ENCODE measurements around the gene TUBAL3. TPM values are rescaled to one million over a fixed set of nuclear protein-coding genes. Genes with fewer than 3 reads are reported as not detected.

TUBAL3 gene
- not detected for polyA plus RNA-seq (2013, experiment 1 of 4)
- polyA plus RNA-seq (2013, experiment 2 of 4) = not detected
- polyA plus RNA-seq (2013, experiment 3 of 4) = not detected
- not detected for polyA plus RNA-seq (2013, experiment 4 of 4)

DNA sequence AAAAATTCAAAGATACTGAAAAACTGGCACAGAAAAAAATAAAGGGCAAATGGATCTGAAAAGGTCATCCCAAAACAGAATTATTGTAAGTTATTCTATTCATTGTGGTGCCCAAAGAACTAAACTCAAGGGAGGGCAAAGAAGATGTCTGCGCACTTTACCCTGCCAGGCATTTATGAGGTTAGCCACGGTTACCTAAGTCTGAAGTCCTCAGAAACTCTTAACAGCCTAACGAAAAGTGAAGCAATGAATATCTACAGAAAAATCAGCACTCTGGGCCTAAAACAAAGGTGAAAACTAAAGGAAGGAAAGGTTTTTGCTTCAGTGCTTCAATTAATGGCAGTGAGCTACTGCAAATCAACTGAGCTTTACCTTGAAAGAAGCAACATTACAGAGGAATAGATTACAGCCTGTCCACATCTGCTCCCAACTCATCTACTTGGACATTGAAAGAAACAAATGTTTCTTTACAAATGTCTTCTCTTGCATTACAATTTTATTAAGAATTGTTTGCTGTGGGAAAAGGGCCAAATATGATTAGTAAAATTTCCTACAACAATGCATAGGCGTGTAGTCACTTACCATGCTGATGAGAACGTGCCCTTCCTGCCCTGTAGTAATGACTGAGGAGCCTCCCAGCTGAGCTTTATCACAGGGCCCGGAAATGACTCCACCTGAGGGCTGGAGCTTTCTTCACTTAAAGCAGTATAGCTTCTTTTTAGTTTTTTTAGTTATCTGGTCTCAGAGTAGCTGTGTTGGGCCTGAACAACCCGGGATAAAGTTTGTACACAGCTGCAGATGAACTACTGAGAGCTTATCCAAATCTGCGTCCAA lies at the start of gene TUBAL3:
Gene TUBAL3, minus strand, starts transcription at position 621 of the 834 bp plus-strand sequence. Its CDS starts 36 bp downstream, at position 585.
- no peak within 1 kb of the TSS for H3K27ac ChIP-seq (ENCODE audit: insufficient read depth, low read depth, low read length, poor library complexity, severe bottlenecking)
- no peaks in the 10 kb centered on the region for H3K36me3 ChIP-seq (ENCODE audit: control insufficient read depth, insufficient read depth, low read length)
- H3K27me3 ChIP-seq (ENCODE audit: control insufficient read depth, insufficient read depth, low read length, poor library complexity, severe bottlenecking) = no peaks in the 10 kb centered on the region
- H3K4me3 ChIP-seq (ENCODE audit: insufficient read depth, low read depth, low read length) = no peak within 1 kb of the TSS
- WGBS, 2 experiments = 87 to 88% methylated on average over 8 of the region's 8 CpGs
- H3K4me1 ChIP-seq (ENCODE audit: control insufficient read depth, insufficient read depth, low read length) = no peaks in the 10 kb centered on the region
- no peaks in the 10 kb centered on the region for H3K9me3 ChIP-seq (ENCODE audit: control insufficient read depth, low read length)

DNA sequence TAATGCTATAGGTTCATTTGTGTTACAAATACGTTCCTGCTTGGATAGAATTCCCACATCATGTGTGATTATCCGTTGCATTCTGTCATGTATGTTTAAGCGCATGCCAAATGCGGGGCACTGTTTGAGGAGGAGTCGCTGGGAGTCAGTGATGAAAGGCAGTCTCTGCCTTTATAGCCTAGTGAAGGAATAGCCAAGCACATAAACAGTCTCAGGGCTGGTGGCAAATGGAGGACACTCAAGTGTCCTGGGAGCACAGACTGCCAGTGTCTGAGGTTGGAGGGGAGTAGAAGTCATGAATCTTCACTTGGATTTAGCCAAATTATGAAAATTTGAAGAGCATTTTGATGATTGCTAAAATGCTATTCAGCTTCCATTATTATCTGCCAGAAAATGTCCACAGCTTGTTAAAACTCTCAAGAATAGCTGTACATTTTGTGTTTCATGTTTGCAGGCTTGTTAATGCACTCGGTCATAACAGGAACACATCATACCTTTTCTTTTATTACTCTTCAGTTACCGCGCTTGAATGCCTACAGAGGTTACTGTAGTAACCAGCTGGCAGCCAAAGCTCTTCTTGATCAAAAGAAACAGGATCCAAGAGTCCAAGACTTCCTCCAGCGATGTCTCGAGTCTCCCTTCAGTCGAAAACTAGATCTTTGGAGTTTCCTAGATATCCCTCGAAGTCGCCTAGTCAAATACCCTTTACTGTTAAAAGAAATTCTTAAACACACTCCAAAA lies 49.3 kb upstream of the TUBAL3 start:
- Histone ChIP-seq H3K27me3 (ENCODE audit: control insufficient read depth, insufficient read depth, low read length, poor library complexity, severe bottlenecking) (no peaks in the 10 kb centered on the region), H3K4me3 (ENCODE audit: insufficient read depth, low read depth, low read length) (no peak overlapping the region), H3K27ac (ENCODE audit: insufficient read depth, low read depth, low read length, poor library complexity, severe bottlenecking) (no peak overlapping the region), H3K36me3 (ENCODE audit: control insufficient read depth, insufficient read depth, low read length) (peaks cover 58% of the 10 kb centered on the region), H3K4me1 (ENCODE audit: control insufficient read depth, insufficient read depth, low read length) (peaks cover 4% of the 10 kb centered on the region), H3K9me3 (ENCODE audit: control insufficient read depth, low read length) (no peaks in the 10 kb centered on the region)
- WGBS, 2 experiments = 91 to 93% methylated on average over 13 of the region's 13 CpGs

DNA sequence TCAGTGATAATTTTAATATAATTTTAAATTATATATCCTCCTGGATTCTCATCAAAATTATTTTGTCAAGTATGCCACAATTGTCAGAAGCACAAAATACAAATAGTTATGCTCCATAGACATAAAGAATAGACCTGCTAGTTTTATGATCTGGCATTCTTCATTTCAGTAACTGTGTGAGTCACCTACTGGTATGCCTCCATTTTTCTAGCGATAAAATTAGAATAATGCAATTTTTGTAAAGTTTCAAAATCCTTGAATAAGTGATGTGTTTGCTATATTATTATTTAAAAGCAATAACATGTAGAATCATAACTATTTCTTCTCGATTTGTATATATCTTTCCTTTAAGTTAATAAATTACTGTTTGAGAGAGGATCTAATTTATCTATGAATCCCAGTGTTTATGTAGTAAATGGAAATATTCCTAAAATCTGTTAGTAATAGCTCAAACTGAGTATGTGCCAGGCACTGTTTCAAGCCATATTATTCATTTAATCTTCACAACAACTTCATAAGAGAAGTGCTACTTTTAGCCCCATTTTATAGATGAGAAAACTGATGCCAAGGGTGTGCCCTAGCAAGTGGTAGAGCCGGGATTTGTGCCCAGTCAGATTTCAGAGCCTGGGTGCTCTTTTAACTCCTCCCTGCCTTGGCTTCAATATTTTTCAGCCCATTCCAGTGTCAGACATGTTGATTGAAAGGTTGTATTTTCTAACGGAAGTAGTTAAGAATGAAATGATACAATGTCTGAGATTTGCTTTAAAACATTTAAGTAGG lies 46.2 kb upstream of the TUBAL3 start:
- H3K27me3 ChIP-seq (ENCODE audit: control insufficient read depth, insufficient read depth, low read length, poor library complexity, severe bottlenecking) = no peaks in the 10 kb centered on the region
- H3K4me1 ChIP-seq (ENCODE audit: control insufficient read depth, insufficient read depth, low read length) = peaks cover 8% of the 10 kb centered on the region
- H3K9me3 ChIP-seq (ENCODE audit: control insufficient read depth, low read length) = no peaks in the 10 kb centered on the region
- peaks cover 34% of the 10 kb centered on the region for H3K36me3 ChIP-seq (ENCODE audit: control insufficient read depth, insufficient read depth, low read length)
- H3K4me3 ChIP-seq (ENCODE audit: insufficient read depth, low read depth, low read length) = no peak overlapping the region
- WGBS, 2 experiments = 96 to 100% methylated on average over 2 to 3 of the region's 4 CpGs
- H3K27ac ChIP-seq (ENCODE audit: insufficient read depth, low read depth, low read length, poor library complexity, severe bottlenecking) = no peak overlapping the region

DNA sequence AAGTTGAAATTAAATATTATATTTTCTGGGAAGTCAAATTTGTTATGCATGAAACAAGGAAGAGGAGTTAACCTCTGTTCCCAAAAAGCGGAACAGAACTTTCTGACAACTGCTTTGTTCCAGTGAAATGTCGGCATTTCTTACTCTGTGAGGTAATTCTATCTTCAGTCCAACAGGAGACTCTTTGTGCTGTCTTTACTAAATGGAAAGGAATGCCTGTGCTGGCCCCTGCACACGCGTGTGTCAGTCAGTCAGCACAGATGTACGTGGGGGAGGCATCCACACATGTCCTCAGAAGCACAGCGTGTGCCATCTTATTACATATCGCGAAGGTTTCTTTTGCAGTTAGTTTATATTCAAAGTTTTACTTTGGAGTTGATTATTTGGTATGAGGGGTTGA lies 45.2 kb upstream of the TUBAL3 start:
- WGBS, 2 experiments = 83 to 87% methylated on average over 8 of the region's 8 CpGs
- Histone ChIP-seq H3K9me3 (ENCODE audit: control insufficient read depth, low read length) (no peaks in the 10 kb centered on the region), H3K27ac (ENCODE audit: insufficient read depth, low read depth, low read length, poor library complexity, severe bottlenecking) (peak overlapping the region; percentile 9), H3K4me1 (ENCODE audit: control insufficient read depth, insufficient read depth, low read length) (peaks cover 8% of the 10 kb centered on the region), H3K4me3 (ENCODE audit: insufficient read depth, low read depth, low read length) (no peak overlapping the region), H3K36me3 (ENCODE audit: control insufficient read depth, insufficient read depth, low read length) (peaks cover 25% of the 10 kb centered on the region), H3K27me3 (ENCODE audit: control insufficient read depth, insufficient read depth, low read length, poor library complexity, severe bottlenecking) (no peaks in the 10 kb centered on the region)

DNA sequence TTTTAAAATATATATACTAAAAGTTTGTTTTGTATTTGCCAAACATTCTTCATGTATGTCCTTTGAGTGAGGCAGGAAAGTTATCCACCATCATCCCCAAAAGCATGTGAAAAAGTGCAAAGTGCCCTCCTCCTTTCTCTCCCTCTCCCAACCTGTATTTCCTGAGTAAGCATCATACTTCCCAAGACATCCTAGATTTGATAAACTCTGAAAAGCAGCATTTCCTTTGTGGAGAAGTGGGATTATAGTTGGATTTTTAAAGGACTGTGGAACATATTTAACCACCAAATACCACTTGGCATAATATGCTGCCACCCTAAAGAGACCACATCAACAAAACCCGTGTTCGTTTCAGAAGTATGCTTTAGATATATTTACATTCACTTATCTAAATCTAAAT lies 44.6 kb upstream of the TUBAL3 start:
- no peaks in the 10 kb centered on the region for H3K27me3 ChIP-seq (ENCODE audit: control insufficient read depth, insufficient read depth, low read length, poor library complexity, severe bottlenecking)
- no CpG with 5 or more reads among the region's 2 CpGs for WGBS, 2 experiments
- peaks cover 8% of the 10 kb centered on the region for H3K4me1 ChIP-seq (ENCODE audit: control insufficient read depth, insufficient read depth, low read length)
- H3K27ac ChIP-seq (ENCODE audit: insufficient read depth, low read depth, low read length, poor library complexity, severe bottlenecking) = no peak overlapping the region
- no peaks in the 10 kb centered on the region for H3K9me3 ChIP-seq (ENCODE audit: control insufficient read depth, low read length)
- H3K36me3 ChIP-seq (ENCODE audit: control insufficient read depth, insufficient read depth, low read length) = peaks cover 19% of the 10 kb centered on the region
- H3K4me3 ChIP-seq (ENCODE audit: insufficient read depth, low read depth, low read length) = no peak overlapping the region

DNA sequence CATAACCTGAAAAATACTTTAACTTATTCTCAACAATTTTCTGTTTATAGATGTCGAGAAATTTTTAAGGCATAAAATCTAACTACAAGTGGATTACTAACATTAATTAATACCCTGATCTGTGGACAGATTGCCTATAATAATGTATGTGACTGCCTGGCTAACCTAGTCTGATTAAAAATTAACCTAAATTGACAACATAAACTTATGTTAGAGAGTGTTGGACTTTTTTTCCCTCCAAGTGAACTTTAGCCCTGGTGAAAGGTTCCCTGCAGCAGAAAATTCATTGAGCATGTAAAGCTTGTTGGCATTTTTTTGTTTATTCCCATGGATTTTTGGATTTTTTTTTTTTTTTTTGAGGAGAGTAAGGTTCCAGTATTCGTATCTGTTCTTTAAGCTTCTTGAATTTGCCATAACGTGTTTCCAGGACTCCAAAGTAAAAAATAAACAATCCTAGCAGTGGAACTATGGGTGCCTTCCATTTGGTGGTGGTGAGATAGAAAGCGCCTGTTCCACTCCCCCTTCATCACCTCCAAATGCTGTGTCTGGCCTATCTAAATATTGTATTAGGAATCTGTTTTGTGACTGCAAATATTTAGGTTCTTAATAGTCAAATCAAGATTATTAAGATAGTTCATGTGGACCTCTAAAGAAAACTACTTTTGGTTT lies 43.8 kb upstream of the TUBAL3 start:
- Histone ChIP-seq H3K9me3 (ENCODE audit: control insufficient read depth, low read length) (no peaks in the 10 kb centered on the region), H3K4me3 (ENCODE audit: insufficient read depth, low read depth, low read length) (peak overlapping the region; percentile 41), H3K4me1 (ENCODE audit: control insufficient read depth, insufficient read depth, low read length) (peaks cover 8% of the 10 kb centered on the region), H3K27me3 (ENCODE audit: control insufficient read depth, insufficient read depth, low read length, poor library complexity, severe bottlenecking) (no peaks in the 10 kb centered on the region), H3K27ac (ENCODE audit: insufficient read depth, low read depth, low read length, poor library complexity, severe bottlenecking) (no peak overlapping the region), H3K36me3 (ENCODE audit: control insufficient read depth, insufficient read depth, low read length) (peaks cover 11% of the 10 kb centered on the region)
- WGBS, 2 experiments = 75 to 93% methylated on average over 2 to 3 of the region's 4 CpGs

DNA sequence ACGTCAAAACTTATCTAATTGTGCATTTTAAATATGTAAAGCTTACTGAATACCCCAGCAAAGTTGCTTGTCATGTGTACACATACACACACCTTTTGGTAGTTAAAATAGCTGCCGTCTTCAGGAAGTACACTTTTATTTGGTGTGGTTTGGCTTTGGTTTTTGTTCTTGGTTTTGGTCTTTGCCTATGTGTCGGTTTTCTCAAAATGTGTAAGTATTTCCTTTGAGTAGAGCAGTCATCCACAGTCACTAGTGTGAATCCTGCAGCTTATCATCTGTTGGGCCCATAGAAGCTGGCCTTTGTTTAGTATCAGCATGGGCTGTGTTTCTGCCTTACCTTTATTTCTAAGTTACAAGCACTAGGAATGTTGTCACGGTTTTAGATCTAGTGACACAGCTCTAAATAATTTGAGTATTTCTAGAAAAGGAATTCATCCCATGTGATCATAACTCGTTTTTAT lies 43.0 kb upstream of the TUBAL3 start:
- WGBS, 2 experiments = 50 to 56% methylated on average over 3 of the region's 5 CpGs
- Histone ChIP-seq H3K27ac (ENCODE audit: insufficient read depth, low read depth, low read length, poor library complexity, severe bottlenecking) (no peak overlapping the region), H3K36me3 (ENCODE audit: control insufficient read depth, insufficient read depth, low read length) (peaks cover 5% of the 10 kb centered on the region), H3K4me3 (ENCODE audit: insufficient read depth, low read depth, low read length) (peak overlapping the region; percentile 41), H3K9me3 (ENCODE audit: control insufficient read depth, low read length) (no peaks in the 10 kb centered on the region), H3K27me3 (ENCODE audit: control insufficient read depth, insufficient read depth, low read length, poor library complexity, severe bottlenecking) (no peaks in the 10 kb centered on the region), H3K4me1 (ENCODE audit: control insufficient read depth, insufficient read depth, low read length) (peaks cover 8% of the 10 kb centered on the region)

DNA sequence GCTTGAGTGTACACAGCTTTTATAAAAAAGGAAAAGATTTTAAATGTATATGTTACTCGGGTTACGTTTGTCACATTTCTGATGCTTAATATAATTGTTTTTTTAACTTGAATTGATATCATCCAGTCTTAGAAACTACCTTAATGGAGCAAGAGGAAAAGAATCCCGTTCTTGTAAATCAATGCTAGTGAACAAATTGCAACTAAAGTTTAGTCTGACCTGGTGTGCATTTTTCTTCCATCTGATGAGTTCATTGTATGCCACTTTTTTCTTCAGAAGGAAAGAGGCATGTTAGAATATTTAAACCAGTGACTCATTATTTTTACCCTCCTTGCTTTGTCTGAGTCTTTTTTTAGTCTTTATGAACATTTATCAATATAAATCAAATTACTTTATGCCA lies 42.4 kb upstream of the TUBAL3 start:
- WGBS, 2 experiments = 51 to 86% methylated on average over 1 of the region's 3 CpGs
- Histone ChIP-seq H3K27me3 (ENCODE audit: control insufficient read depth, insufficient read depth, low read length, poor library complexity, severe bottlenecking) (no peaks in the 10 kb centered on the region), H3K9me3 (ENCODE audit: control insufficient read depth, low read length) (no peaks in the 10 kb centered on the region), H3K4me3 (ENCODE audit: insufficient read depth, low read depth, low read length) (peak overlapping the region; percentile 41), H3K36me3 (ENCODE audit: control insufficient read depth, insufficient read depth, low read length) (no peaks in the 10 kb centered on the region), H3K27ac (ENCODE audit: insufficient read depth, low read depth, low read length, poor library complexity, severe bottlenecking) (no peak overlapping the region), H3K4me1 (ENCODE audit: control insufficient read depth, insufficient read depth, low read length) (peaks cover 8% of the 10 kb centered on the region)

DNA sequence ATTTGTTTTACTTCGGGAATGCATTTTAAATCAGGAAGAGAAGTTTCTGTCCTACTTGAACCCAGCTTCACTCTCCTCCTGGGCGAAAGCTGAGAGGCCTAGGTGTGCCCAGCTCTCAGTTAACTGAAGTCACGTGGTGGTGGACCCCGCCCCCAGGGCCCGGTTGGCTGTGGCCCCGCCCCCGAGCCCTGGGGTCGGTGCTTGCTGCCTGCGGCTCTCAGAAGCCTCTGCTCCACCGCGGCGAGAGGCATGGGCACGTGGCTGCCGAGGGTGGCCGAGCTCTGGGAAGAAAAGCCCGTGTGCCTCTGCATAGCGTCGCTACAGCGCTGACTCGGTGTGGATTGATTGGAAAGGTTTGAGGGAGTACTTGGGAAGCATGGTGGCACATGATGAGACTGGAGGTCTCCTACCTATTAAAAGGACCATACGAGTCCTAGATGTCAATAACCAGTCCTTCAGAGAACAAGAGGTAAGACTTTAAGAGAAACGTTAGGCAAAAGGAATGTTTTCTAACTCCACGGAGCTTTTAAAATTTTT lies 41.8 kb upstream of the TUBAL3 start:
- H3K4me3 ChIP-seq (ENCODE audit: insufficient read depth, low read depth, low read length) = peak overlapping the region; percentile 41
- peaks cover 8% of the 10 kb centered on the region for H3K4me1 ChIP-seq (ENCODE audit: control insufficient read depth, insufficient read depth, low read length)
- no peaks in the 10 kb centered on the region for H3K27me3 ChIP-seq (ENCODE audit: control insufficient read depth, insufficient read depth, low read length, poor library complexity, severe bottlenecking)
- H3K27ac ChIP-seq (ENCODE audit: insufficient read depth, low read depth, low read length, poor library complexity, severe bottlenecking) = no peak overlapping the region
- WGBS, 2 experiments = 4 to 5% methylated on average over 22 to 23 of the region's 23 CpGs
- no peaks in the 10 kb centered on the region for H3K36me3 ChIP-seq (ENCODE audit: control insufficient read depth, insufficient read depth, low read length)
- H3K9me3 ChIP-seq (ENCODE audit: control insufficient read depth, low read length) = no peaks in the 10 kb centered on the region

Measured in ectodermal cell (in vitro differentiated cells).